Testis (tissue), 2 donors: ENCODE results near the gene NUB1.

ENCODE experiments used
- POLR2A ChIP-seq: fragments of 450-650 bp; IDR thresholded peaks from one replicate; pipeline ENCODE4 v1.6.1; 2017; ENCODE audit warnings: antibody characterized with exemption, mild to moderate bottlenecking, moderate library complexity
- TF ChIP-seq, protein P1 (sequence below), 3 experiments: fragments of 450-650 bp in 2 of 3; fragments of 200-600 bp in 1 of 3; sonication (generic) in 1 of 3; IDR thresholded peaks; one replicate each; pipeline ENCODE4 v1.5.1; 2016 to 2019; ENCODE audit warnings: antibody characterized with exemption in 3 of 3, mild to moderate bottlenecking in 2 of 3, moderate library complexity in 1 of 3

DNA sequence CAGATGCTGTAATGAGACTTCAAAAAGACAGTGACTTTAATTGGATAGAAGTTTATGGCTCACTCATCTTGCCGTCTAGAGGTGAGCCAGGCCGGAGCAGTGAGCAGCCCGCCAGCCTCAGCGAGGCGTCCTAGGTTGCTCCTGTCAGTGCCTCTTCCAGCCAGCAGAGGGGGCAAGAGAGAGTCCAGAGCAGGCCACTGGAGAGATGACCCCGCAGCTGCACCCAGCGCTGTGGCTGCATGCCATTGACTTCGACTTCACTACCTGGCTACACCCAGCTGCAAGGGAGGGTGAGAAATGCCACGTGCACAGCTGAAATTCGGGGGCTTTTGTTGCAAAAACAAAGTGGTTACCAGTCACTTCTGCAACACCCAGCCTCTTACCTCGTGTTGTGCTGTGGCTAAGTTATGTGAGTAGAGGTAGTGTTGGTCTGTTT is 26.5 kb downstream of the NUB1 start:
- TF ChIP-seq, protein P1, sequence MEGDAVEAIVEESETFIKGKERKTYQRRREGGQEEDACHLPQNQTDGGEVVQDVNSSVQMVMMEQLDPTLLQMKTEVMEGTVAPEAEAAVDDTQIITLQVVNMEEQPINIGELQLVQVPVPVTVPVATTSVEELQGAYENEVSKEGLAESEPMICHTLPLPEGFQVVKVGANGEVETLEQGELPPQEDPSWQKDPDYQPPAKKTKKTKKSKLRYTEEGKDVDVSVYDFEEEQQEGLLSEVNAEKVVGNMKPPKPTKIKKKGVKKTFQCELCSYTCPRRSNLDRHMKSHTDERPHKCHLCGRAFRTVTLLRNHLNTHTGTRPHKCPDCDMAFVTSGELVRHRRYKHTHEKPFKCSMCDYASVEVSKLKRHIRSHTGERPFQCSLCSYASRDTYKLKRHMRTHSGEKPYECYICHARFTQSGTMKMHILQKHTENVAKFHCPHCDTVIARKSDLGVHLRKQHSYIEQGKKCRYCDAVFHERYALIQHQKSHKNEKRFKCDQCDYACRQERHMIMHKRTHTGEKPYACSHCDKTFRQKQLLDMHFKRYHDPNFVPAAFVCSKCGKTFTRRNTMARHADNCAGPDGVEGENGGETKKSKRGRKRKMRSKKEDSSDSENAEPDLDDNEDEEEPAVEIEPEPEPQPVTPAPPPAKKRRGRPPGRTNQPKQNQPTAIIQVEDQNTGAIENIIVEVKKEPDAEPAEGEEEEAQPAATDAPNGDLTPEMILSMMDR (IDR thresholded peaks at IDR 0.05), result peak; percentile 85 to 91 (median 89)
- no peak for TF ChIP-seq POLR2A
